Measurements from ENCODE around the gene NVL. TPM values are rescaled to one million over a fixed set of nuclear protein-coding genes. Genes with fewer than 3 reads are reported as not detected.

Gene NVL
- total and polyA plus RNA-seq, 2 donors (not counting 3 experiments of a cell fraction or from before 2014, with no cell fraction given): 16.7 to 30.3 TPM

- Histone ChIP-seq H3K9ac (replicated peaks; ENCODE audit: extremely low read depth, insufficient read depth, low read length) (no peak overlapping the region), H3K9me3 (replicated peaks; ENCODE audit: control insufficient read depth, insufficient read depth, low read length) (no peaks in the 10 kb centered on the region), H3K27ac (ENCODE audit: insufficient read depth, low read depth, low read length) (no peak overlapping the region), H3K9me1 (replicated peaks; ENCODE audit: control insufficient read depth, extremely low read depth, insufficient read depth, low read length) (no peaks in the 10 kb centered on the region), H3K4me2 (ENCODE audit: insufficient read depth, low read length) (no peak overlapping the region), H3K79me2 (ENCODE audit: control insufficient read depth, insufficient read depth, low read length) (no peaks in the 10 kb centered on the region), H4K20me1 (replicated peaks; ENCODE audit: control insufficient read depth, extremely low read depth, insufficient read depth, low read length) (no peaks in the 10 kb centered on the region), H2AFZ (ENCODE audit: low read depth, low read length) (no peak overlapping the region), H3K27me3 (ENCODE audit: control insufficient read depth in 2 of 2, insufficient read depth in 2 of 2, low read length in 2 of 2) (no peaks in the 10 kb centered on the region), H3K4me1 (ENCODE audit: control insufficient read depth, extremely low read depth, insufficient read depth, low read length) (peaks cover 5% of the 10 kb centered on the region), H3K4me3 (replicated peaks in 1 of 3; ENCODE audit: insufficient read depth in 1 of 3, low read depth in 1 of 3, low read length in 3 of 3) (no peak overlapping the region), H3K36me3 (ENCODE audit: control insufficient read depth in 2 of 2, extremely low read depth in 1 of 2, insufficient read depth in 2 of 2, low read length in 2 of 2) (peaks cover 16 to 18% of the 10 kb centered on the region in 2 experiments)
- no TSS peak for BruUV-seq (replicated peaks)
- TF ChIP-seq JUN (IDR thresholded peaks at IDR 0.05; ENCODE audit: borderline replicate concordance, insufficient read depth, insufficient read length, low read depth) (no peak), GATA2 (IDR thresholded peaks at IDR 0.05; ENCODE audit: insufficient read depth, insufficient read length, low read depth, low read length) (peak; percentile 12)
- dilution Hi-C loops (cut with MboI; ENCODE audit: extremely low pct_ligation_motif_present, low sequenced_read_pairs) (no loop called here), intact Hi-C loops (cut with micrococcal nuclease) (no loop called here)
- DNase-seq (ENCODE audit: low read depth, low spot score) (no peak), FAIRE-seq (no peak)
- CTCF ChIA-PET: no interaction called here
- POLR2A ChIA-PET: no interaction called here
Measured at GRCh38 chr1:224298346-224299330, 31.3 kb downstream of the NVL start.

- Histone ChIP-seq H3K9me3 (replicated peaks; ENCODE audit: control insufficient read depth, insufficient read depth, low read length) (no peaks in the 10 kb centered on the region), H3K4me1 (ENCODE audit: control insufficient read depth, extremely low read depth, insufficient read depth, low read length) (no peaks in the 10 kb centered on the region), H3K4me2 (ENCODE audit: insufficient read depth, low read length) (no peak overlapping the region), H4K20me1 (replicated peaks; ENCODE audit: control insufficient read depth, extremely low read depth, insufficient read depth, low read length) (no peaks in the 10 kb centered on the region), H3K9me1 (replicated peaks; ENCODE audit: control insufficient read depth, extremely low read depth, insufficient read depth, low read length) (no peaks in the 10 kb centered on the region), H3K27ac (ENCODE audit: insufficient read depth, low read depth, low read length) (no peak overlapping the region), H3K27me3 (ENCODE audit: control insufficient read depth in 2 of 2, insufficient read depth in 2 of 2, low read length in 2 of 2) (no peaks in the 10 kb centered on the region), H2AFZ (ENCODE audit: low read depth, low read length) (no peak overlapping the region), H3K36me3 (ENCODE audit: control insufficient read depth in 2 of 2, extremely low read depth in 1 of 2, insufficient read depth in 2 of 2, low read length in 2 of 2) (peaks cover 20 to 21% of the 10 kb centered on the region in 2 experiments), H3K4me3 (replicated peaks in 1 of 3; ENCODE audit: insufficient read depth in 1 of 3, low read depth in 1 of 3, low read length in 3 of 3) (no peak overlapping the region), H3K9ac (replicated peaks; ENCODE audit: extremely low read depth, insufficient read depth, low read length) (no peak overlapping the region), H3K79me2 (ENCODE audit: control insufficient read depth, insufficient read depth, low read length) (no peaks in the 10 kb centered on the region)
- POLR2A ChIA-PET: no interaction called here
- FAIRE-seq (no peak), DNase-seq (ENCODE audit: low read depth, low spot score) (no peak)
- BruUV-seq (replicated peaks): no TSS peak
- CTCF ChIA-PET: no interaction called here
- dilution Hi-C loops (cut with MboI; ENCODE audit: extremely low pct_ligation_motif_present, low sequenced_read_pairs) (no loop called here), intact Hi-C loops (cut with micrococcal nuclease) (no loop called here)
- TF ChIP-seq CTCF (IDR thresholded peaks at IDR 0.05; ENCODE audit: extremely low read depth in 1 of 2, insufficient read depth in 1 of 2, low read depth in 1 of 2, low read length in 2 of 2) (no peak), MYC (IDR thresholded peaks at IDR 0.05; ENCODE audit: low read depth, low read length) (no peak), GATA2 (IDR thresholded peaks at IDR 0.05; ENCODE audit: insufficient read depth, insufficient read length, low read depth, low read length) (no peak), JUN (IDR thresholded peaks at IDR 0.05; ENCODE audit: borderline replicate concordance, insufficient read depth, insufficient read length, low read depth) (no peak), EZH2 (IDR thresholded peaks at IDR 0.05; ENCODE audit: borderline replicate concordance, low read depth, low read length, severe bottlenecking) (no peak), FOS (IDR thresholded peaks at IDR 0.05; ENCODE audit: borderline replicate concordance, insufficient read depth, low read length) (no peak), MAX (IDR thresholded peaks at IDR 0.05; ENCODE audit: insufficient read depth, insufficient read length) (no peak), POLR2A (IDR thresholded peaks at IDR 0.05; ENCODE audit: low read depth, low read length) (no peak), POLR2AphosphoS5 (IDR thresholded peaks at IDR 0.05; ENCODE audit: insufficient read depth, low read depth, low read length) (no peak)
Measured at GRCh38 chr1:224294775-224295174, 35.2 kb downstream of the NVL start.

All from endothelial cell of umbilical vein (primary cell).